H9 (cell line): ENCODE data around the gene B3GNT4. TPM values are rescaled to one million over a fixed set of nuclear protein-coding genes. Genes with fewer than 3 reads are reported as not detected.

Experiments
- DNase-seq: peaks from one replicate; pipeline ENCODE4 v3.0.0-alpha.2; 2017
- H2AFZ ChIP-seq: one replicate; pipeline ENCODE4 v1.6.1; 2013; ENCODE audit warnings: mild to moderate bottlenecking, low read length, control low read depth, moderate library complexity
- H2AK5ac ChIP-seq: 2 replicates; pipeline ENCODE4 v1.6.1; 2013; ENCODE audit warnings: low read length, control low read depth, mixed read lengths; ENCODE audit not compliant: insufficient read length
- H2BK120ac ChIP-seq: one replicate; pipeline ENCODE4 v1.6.1; 2013; ENCODE audit warnings: low read depth, mild to moderate bottlenecking, low read length, control low read depth, inconsistent platforms; ENCODE audit not compliant: poor library complexity, severe bottlenecking
- H2BK12ac ChIP-seq: 2 replicates; pipeline ENCODE4 v1.6.1; 2013; ENCODE audit warnings: low read length, control low read depth, mixed read lengths, low read depth; ENCODE audit not compliant: insufficient read length
- H2BK15ac ChIP-seq: 2 replicates; pipeline ENCODE4 v1.6.1; 2013; ENCODE audit warnings: low read depth, low read length, control low read depth
- H2BK20ac ChIP-seq: one replicate; pipeline ENCODE4 v1.6.1; 2013; ENCODE audit warnings: low read depth, mild to moderate bottlenecking, low read length, control low read depth, inconsistent platforms; ENCODE audit not compliant: poor library complexity, severe bottlenecking
- H2BK5ac ChIP-seq: 2 replicates; pipeline ENCODE4 v1.6.1; 2013; ENCODE audit warnings: low read length, control low read depth, mixed read lengths; ENCODE audit not compliant: insufficient read length
- H3K14ac ChIP-seq: 2 replicates; pipeline ENCODE4 v1.6.1; 2013; ENCODE audit warnings: low read length, control low read depth; ENCODE audit not compliant: insufficient read depth
- H3K18ac ChIP-seq: 2 replicates; pipeline ENCODE4 v1.6.1; 2013; ENCODE audit warnings: low read depth, mild to moderate bottlenecking, mixed read lengths, low read length, control low read depth; ENCODE audit not compliant: insufficient read length
- H3K23ac ChIP-seq: 2 replicates; pipeline ENCODE4 v1.6.1; 2013; ENCODE audit warnings: low read length, control low read depth, mixed read lengths, low read depth; ENCODE audit not compliant: insufficient read length
- H3K23me2 ChIP-seq: 2 replicates; pipeline ENCODE4 v1.6.1; 2013; ENCODE audit warnings: low read depth, mild to moderate bottlenecking, mixed read lengths, low read length, control low read depth; ENCODE audit not compliant: insufficient read length, poor library complexity, severe bottlenecking
- H3K27ac ChIP-seq: 2 replicates; pipeline ENCODE4 v1.5.1; 2013; ENCODE audit warnings: low read length, control low read depth, mixed read lengths, low read depth; ENCODE audit not compliant: insufficient read length
- H3K27me3 ChIP-seq: 2 replicates; pipeline ENCODE4 v1.6.1; 2013; ENCODE audit warnings: low read length, control low read depth, inconsistent platforms; ENCODE audit not compliant: insufficient read depth
- H3K4ac ChIP-seq: 2 replicates; pipeline ENCODE4 v1.6.1; 2013; ENCODE audit warnings: low read depth, mild to moderate bottlenecking, control low read depth, inconsistent platforms, low read length, moderate library complexity
- H3K4me1 ChIP-seq: 2 replicates; pipeline ENCODE4 v1.6.1; 2013; ENCODE audit warnings: low read length, control low read depth, inconsistent platforms; ENCODE audit not compliant: insufficient read depth
- H3K4me2 ChIP-seq: 2 replicates; pipeline ENCODE4 v1.6.1; 2013; ENCODE audit warnings: low read length, control low read depth, mixed read lengths; ENCODE audit not compliant: insufficient read length, insufficient read depth
- H3K56ac ChIP-seq: 2 replicates; pipeline ENCODE4 v1.6.1; 2013; ENCODE audit warnings: low read depth, mild to moderate bottlenecking, mixed read lengths, low read length, control low read depth; ENCODE audit not compliant: insufficient read length
- H3K79me1 ChIP-seq: 2 replicates; pipeline ENCODE4 v1.6.1; 2013; ENCODE audit warnings: low read depth, mild to moderate bottlenecking, moderate library complexity, low read length, control low read depth, inconsistent platforms; ENCODE audit not compliant: insufficient read depth, poor library complexity, severe bottlenecking
- H3K79me2 ChIP-seq: 2 replicates; pipeline ENCODE4 v1.6.1; 2013; ENCODE audit warnings: low read length, control low read depth, inconsistent platforms; ENCODE audit not compliant: insufficient read depth
- H3K9ac ChIP-seq: 2 replicates; pipeline ENCODE4 v1.6.1; 2013; ENCODE audit warnings: low read length, control low read depth, mixed read lengths; ENCODE audit not compliant: insufficient read length; ENCODE audit errors: extremely low read depth
- H3K9me3 ChIP-seq: one replicate; pipeline ENCODE4 v1.6.1; 2013; ENCODE audit warnings: low read depth, low read length, inconsistent platforms; ENCODE audit not compliant: control insufficient read depth
- H3T11ph ChIP-seq: one replicate; pipeline ENCODE4 v1.6.1; 2013; ENCODE audit warnings: mild to moderate bottlenecking, low read length, control low read depth, inconsistent platforms
- H4K20me1 ChIP-seq: one replicate; pipeline ENCODE4 v1.6.1; 2013; ENCODE audit not compliant: control insufficient read depth, insufficient read length, insufficient read depth
- H4K5ac ChIP-seq: 2 replicates; pipeline ENCODE4 v1.6.1; 2013; ENCODE audit warnings: low read depth, mild to moderate bottlenecking, mixed read lengths, low read length, control low read depth; ENCODE audit not compliant: insufficient read length
- H4K8ac ChIP-seq: replicated peaks from 2 replicates; pipeline ENCODE4 v1.6.1; 2013; ENCODE audit warnings: low read length, control low read depth, mixed read lengths, low read depth; ENCODE audit not compliant: insufficient read length
- H4K91ac ChIP-seq: 2 replicates; pipeline ENCODE4 v1.6.1; 2013; ENCODE audit warnings: low read depth, mild to moderate bottlenecking, moderate library complexity, mixed read lengths, low read length, control low read depth; ENCODE audit not compliant: insufficient read length
- H3K27ac Mint-ChIP-seq, 3 experiments: 2 replicates in 2 of 3; 3 replicates in 1 of 3; pipeline ENCODE4 v1.8.0; 2020 to 2021; ENCODE audit warnings: mixed read lengths in 3 of 3, mild to moderate bottlenecking in 1 of 3, moderate library complexity in 1 of 3
- H3K27me3 Mint-ChIP-seq: 2 replicates; pipeline ENCODE4 v1.8.0; 2021; ENCODE audit warnings: low read depth, mild to moderate bottlenecking, moderate library complexity, mixed read lengths
- H3K36me3 Mint-ChIP-seq, 3 experiments: 2 replicates in 2 of 3; 3 replicates in 1 of 3; pipeline ENCODE4 v1.8.0; 2020 to 2021; ENCODE audit warnings: low read depth in 3 of 3, mixed read lengths in 3 of 3; ENCODE audit not compliant: insufficient read depth in 1 of 3
- H3K4me1 Mint-ChIP-seq, 2 experiments: 2 replicates each; pipeline ENCODE4 v1.8.0; 2020; ENCODE audit warnings: mixed read lengths in 2 of 2
- H3K4me3 Mint-ChIP-seq, 2 experiments: 2 replicates in 1 of 2; 3 replicates in 1 of 2; pipeline ENCODE4 v1.8.0; 2020 to 2021; ENCODE audit warnings: mild to moderate bottlenecking in 2 of 2, mixed read lengths in 2 of 2, moderate library complexity in 1 of 2
- H3K9me3 Mint-ChIP-seq, 2 experiments: 2 replicates in 1 of 2; 3 replicates in 1 of 2; pipeline ENCODE4 v1.8.0; 2020; ENCODE audit warnings: mild to moderate bottlenecking in 2 of 2, mixed read lengths in 2 of 2, moderate library complexity in 1 of 2
- WGBS: extraction: QIAGEN DNeasy Blood & Tissue Kit; methylation state at CpG from one replicate; pipeline ENCODE4 v1.1.7; 2013; ENCODE audit warnings: missing lambda C conversion rate, low lambda C conversion rate, mixed read lengths; ENCODE audit not compliant: insufficient read length; ENCODE audit errors: extremely low coverage; 5-methylcytosine and 5-hydroxymethylcytosine counted together
- total RNA-seq: library from RNA; stranded (reverse); gene quantifications from 2 replicates; pipeline ENCODE4 v1.2.1, GENCODE V29; 2021
- TF ChIP-seq, protein P1 (sequence below): fragments of 200-600 bp; sonication (generic); conservative IDR thresholded peaks from 3 replicates; pipeline ENCODE4 v1.8.0; 2021; ENCODE audit warnings: antibody characterized with exemption, mild to moderate bottlenecking

The B3GNT4 gene
- total RNA-seq, 1 experiment from 2014 or later, result 1.0 TPM

DNA sequence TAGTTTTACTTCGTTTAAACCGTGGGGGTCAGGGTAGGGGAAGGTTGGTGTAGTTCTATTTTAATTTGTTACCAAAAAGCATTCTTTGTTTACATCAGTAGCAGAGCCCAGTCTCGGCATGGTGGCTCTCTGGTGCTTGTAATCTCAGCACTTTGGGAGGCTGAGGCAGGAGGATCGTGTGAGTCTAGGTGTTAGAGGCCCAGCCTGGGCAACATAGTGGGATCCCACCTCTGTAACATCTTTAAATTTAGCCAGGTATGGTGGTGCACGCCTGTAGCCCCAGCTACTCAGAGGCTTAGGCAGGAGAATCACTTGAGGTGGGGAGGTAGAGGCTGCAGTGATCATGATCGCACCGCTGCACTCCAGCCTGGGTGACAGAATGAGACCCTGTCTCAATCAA, 18.4 kb upstream of the B3GNT4 start:
- no peak overlapping the region for H2BK20ac ChIP-seq
- H4K5ac ChIP-seq, result no peak overlapping the region
- H3K79me1 ChIP-seq, result no peaks in the 10 kb centered on the region
- WGBS, result no CpG with 5 or more reads among the region's 7 CpGs
- no peak overlapping the region for H2AFZ ChIP-seq
- H3K4me3 Mint-ChIP-seq, result no peak overlapping the region; a peak in 1 of 5 replicates
- no peaks in the 10 kb centered on the region; a peak in 1 of 5 replicates for H3K9me3 Mint-ChIP-seq
- TF ChIP-seq, protein P1, sequence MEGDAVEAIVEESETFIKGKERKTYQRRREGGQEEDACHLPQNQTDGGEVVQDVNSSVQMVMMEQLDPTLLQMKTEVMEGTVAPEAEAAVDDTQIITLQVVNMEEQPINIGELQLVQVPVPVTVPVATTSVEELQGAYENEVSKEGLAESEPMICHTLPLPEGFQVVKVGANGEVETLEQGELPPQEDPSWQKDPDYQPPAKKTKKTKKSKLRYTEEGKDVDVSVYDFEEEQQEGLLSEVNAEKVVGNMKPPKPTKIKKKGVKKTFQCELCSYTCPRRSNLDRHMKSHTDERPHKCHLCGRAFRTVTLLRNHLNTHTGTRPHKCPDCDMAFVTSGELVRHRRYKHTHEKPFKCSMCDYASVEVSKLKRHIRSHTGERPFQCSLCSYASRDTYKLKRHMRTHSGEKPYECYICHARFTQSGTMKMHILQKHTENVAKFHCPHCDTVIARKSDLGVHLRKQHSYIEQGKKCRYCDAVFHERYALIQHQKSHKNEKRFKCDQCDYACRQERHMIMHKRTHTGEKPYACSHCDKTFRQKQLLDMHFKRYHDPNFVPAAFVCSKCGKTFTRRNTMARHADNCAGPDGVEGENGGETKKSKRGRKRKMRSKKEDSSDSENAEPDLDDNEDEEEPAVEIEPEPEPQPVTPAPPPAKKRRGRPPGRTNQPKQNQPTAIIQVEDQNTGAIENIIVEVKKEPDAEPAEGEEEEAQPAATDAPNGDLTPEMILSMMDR, result no peak
- H3K27me3 ChIP-seq, result no peaks in the 10 kb centered on the region
- H3K14ac ChIP-seq, result no peak overlapping the region
- peaks cover 3% of the 10 kb centered on the region for H4K20me1 ChIP-seq
- no peak overlapping the region for H2BK12ac ChIP-seq
- no peaks in the 10 kb centered on the region for H3K4me1 ChIP-seq
- H3K27ac ChIP-seq, result no peak overlapping the region
- no peak overlapping the region for H4K8ac ChIP-seq
- H3T11ph ChIP-seq, result no peak overlapping the region
- H3K79me2 ChIP-seq, result no peaks in the 10 kb centered on the region
- no peak overlapping the region for H2BK120ac ChIP-seq
- no peak overlapping the region for H2BK15ac ChIP-seq
- H3K4me1 Mint-ChIP-seq, result peaks cover 3 to 8% of the 10 kb centered on the region in 2 experiments; a peak in 2 of 4 replicates
- no peak overlapping the region for H2BK5ac ChIP-seq
- no peak overlapping the region for H3K4ac ChIP-seq
- no peak overlapping the region for H3K27ac Mint-ChIP-seq
- H3K36me3 Mint-ChIP-seq, result no peaks in the 10 kb centered on the region; a peak in 1 of 7 replicates
- H3K56ac ChIP-seq, result no peak overlapping the region
- H3K9me3 ChIP-seq, result no peaks in the 10 kb centered on the region
- DNase-seq, result no peak
- H3K4me2 ChIP-seq, result no peak overlapping the region
- H3K18ac ChIP-seq, result no peak overlapping the region
- H3K27me3 Mint-ChIP-seq, result peaks cover 28% of the 10 kb centered on the region
- H3K23ac ChIP-seq, result no peak overlapping the region
- H3K23me2 ChIP-seq, result no peaks in the 10 kb centered on the region
- no peak overlapping the region for H4K91ac ChIP-seq
- H3K9ac ChIP-seq, result no peak overlapping the region
- H2AK5ac ChIP-seq, result no peak overlapping the region
